ENCODE data around the gene MLANA.

DNA sequence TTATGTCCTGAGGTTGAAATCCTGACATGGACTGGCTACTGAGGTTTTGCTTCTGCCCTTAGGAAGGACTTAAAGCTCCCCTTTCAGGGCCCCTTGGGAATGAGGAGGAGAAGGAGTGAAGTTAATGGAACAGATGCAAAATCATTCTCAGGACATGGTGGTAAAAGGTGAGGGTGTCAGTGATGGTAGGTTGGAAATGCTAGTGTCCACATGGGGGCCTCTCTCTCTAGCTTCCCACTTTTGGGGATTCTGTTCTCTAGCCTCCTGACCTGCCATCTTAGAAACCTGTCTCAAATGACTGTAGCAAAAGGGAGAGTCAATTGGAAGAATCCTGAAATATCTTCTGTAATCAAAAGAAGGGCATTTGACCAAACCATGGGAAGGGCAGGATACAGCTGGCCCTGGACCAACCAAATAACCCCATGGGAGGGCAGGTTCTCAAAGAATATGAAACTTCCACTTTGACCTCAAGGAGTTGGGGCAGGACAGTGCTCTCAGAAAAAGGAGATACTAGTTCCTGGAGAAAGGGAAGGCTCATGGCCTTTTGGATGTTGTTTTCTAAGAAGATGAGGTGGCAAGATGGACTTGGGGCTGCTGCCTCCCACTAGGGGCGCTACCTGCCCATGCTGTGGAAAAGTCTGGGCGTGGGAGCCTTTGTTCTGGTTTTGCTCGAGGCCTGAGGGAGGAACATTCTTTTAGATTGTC is 21.2 kb upstream of the MLANA start:
- TF ChIP-seq, protein P1, sequence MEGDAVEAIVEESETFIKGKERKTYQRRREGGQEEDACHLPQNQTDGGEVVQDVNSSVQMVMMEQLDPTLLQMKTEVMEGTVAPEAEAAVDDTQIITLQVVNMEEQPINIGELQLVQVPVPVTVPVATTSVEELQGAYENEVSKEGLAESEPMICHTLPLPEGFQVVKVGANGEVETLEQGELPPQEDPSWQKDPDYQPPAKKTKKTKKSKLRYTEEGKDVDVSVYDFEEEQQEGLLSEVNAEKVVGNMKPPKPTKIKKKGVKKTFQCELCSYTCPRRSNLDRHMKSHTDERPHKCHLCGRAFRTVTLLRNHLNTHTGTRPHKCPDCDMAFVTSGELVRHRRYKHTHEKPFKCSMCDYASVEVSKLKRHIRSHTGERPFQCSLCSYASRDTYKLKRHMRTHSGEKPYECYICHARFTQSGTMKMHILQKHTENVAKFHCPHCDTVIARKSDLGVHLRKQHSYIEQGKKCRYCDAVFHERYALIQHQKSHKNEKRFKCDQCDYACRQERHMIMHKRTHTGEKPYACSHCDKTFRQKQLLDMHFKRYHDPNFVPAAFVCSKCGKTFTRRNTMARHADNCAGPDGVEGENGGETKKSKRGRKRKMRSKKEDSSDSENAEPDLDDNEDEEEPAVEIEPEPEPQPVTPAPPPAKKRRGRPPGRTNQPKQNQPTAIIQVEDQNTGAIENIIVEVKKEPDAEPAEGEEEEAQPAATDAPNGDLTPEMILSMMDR (IDR thresholded peaks at IDR 0.05): peak; percentile 56; the same call in 1 of the 2 replicates
- no peak for TF ChIP-seq SP1 (CRISPR knock-in tag; conservative IDR thresholded peaks at IDR 0.05)
- no peak for TF ChIP-seq ZNF232 (CRISPR knock-in tag; IDR thresholded peaks at IDR 0.05)
- TF ChIP-seq, protein P2, sequence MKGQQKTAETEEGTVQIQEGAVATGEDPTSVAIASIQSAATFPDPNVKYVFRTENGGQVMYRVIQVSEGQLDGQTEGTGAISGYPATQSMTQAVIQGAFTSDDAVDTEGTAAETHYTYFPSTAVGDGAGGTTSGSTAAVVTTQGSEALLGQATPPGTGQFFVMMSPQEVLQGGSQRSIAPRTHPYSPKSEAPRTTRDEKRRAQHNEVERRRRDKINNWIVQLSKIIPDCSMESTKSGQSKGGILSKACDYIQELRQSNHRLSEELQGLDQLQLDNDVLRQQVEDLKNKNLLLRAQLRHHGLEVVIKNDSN (CRISPR knock-in tag; IDR thresholded peaks at IDR 0.05): no peak
- TF ChIP-seq, protein P3, sequence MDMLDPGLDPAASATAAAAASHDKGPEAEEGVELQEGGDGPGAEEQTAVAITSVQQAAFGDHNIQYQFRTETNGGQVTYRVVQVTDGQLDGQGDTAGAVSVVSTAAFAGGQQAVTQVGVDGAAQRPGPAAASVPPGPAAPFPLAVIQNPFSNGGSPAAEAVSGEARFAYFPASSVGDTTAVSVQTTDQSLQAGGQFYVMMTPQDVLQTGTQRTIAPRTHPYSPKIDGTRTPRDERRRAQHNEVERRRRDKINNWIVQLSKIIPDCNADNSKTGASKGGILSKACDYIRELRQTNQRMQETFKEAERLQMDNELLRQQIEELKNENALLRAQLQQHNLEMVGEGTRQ (CRISPR knock-in tag; IDR thresholded peaks at IDR 0.05): no peak
- no peak for TF ChIP-seq ZBTB21 (CRISPR knock-in tag; IDR thresholded peaks at IDR 0.05; ENCODE audit: borderline replicate concordance)
- no peak for TF ChIP-seq NR2C2 (CRISPR knock-in tag; IDR thresholded peaks at IDR 0.05)
- no peak for TF ChIP-seq ZNF121 (CRISPR knock-in tag; IDR thresholded peaks at IDR 0.05)
- TF ChIP-seq NFYB (CRISPR knock-in tag; conservative IDR thresholded peaks at IDR 0.05; ENCODE audit: low read depth): no peak
- no peak for TF ChIP-seq ZNF317 (CRISPR knock-in tag; IDR thresholded peaks at IDR 0.05; ENCODE audit: borderline replicate concordance, low read depth)
- TF ChIP-seq ESRRA (CRISPR knock-in tag; IDR thresholded peaks at IDR 0.05; ENCODE audit: borderline replicate concordance): no peak
- TF ChIP-seq MXD4 (CRISPR knock-in tag; IDR thresholded peaks at IDR 0.05; ENCODE audit: borderline replicate concordance): no peak
- TF ChIP-seq, protein P4, sequence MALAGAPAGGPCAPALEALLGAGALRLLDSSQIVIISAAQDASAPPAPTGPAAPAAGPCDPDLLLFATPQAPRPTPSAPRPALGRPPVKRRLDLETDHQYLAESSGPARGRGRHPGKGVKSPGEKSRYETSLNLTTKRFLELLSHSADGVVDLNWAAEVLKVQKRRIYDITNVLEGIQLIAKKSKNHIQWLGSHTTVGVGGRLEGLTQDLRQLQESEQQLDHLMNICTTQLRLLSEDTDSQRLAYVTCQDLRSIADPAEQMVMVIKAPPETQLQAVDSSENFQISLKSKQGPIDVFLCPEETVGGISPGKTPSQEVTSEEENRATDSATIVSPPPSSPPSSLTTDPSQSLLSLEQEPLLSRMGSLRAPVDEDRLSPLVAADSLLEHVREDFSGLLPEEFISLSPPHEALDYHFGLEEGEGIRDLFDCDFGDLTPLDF (CRISPR knock-in tag; IDR thresholded peaks at IDR 0.05): no peak
